K562 (cell line): ENCODE measurements around the gene FRYL. TPM values are rescaled to one million over a fixed set of nuclear protein-coding genes. Genes with fewer than 3 reads are reported as not detected.

Experiments used
- ATAC-seq: fragments of 200-7000 bp; cut with Tn5 transposase; 3 replicates; pipeline ENCODE4 v1.9.1; 2020; ENCODE audit warnings: moderate library complexity
- BruUV-seq: library from RNA; stranded (reverse); fragments of 400-500 nt; replicated peaks from 2 replicates; lab custom pipeline; 2021; lab: Mats Ljungman, UMichigan
- CTCF ChIA-PET: fragments of 300-600 bp; formaldehyde crosslinking; extraction: SDS; loops from one replicate; lab custom pipeline; 2021; ENCODE audit warnings: low intra/inter-chr PET ratio; lab: Yijun Ruan, JAX
- POLR2A ChIA-PET: fragments of 300-600, 350-650 bp; sonication (Branson Sonifier 250); formaldehyde crosslinking; extraction: SDS; loops from one replicate; lab custom pipeline; 2021; ENCODE audit warnings: antibody characterized with exemption, inconsistent platforms; lab: Yijun Ruan, JAX
- DNase-seq, 4 experiments: peaks; one replicate each; pipeline versions ENCODE4 v3.0.0 to v3.0.0-alpha.2; 2011 to 2018; ENCODE audit warnings: low spot score in 3 of 4, mixed read lengths in 3 of 4; ENCODE audit errors: extremely low read depth in 1 of 4
- FAIRE-seq: peaks from 2 replicates; lab custom pipeline; 2011; peaks lifted over from hg19 to GRCh38; lab: Jason Lieb, UNC
- H2AFZ ChIP-seq: 2 replicates; pipeline ENCODE4 v1.6.0; 2011; ENCODE audit warnings: low read depth, low read length, control low read depth, inconsistent platforms
- H3K27ac ChIP-seq: fragments of 200-600 bp; 3 replicates; pipeline ENCODE4 v1.8.0; 2011; ENCODE audit warnings: low read depth, mild to moderate bottlenecking, control low read depth, inconsistent platforms, low read length, moderate library complexity, mixed read lengths; ENCODE audit errors: extremely low read depth
- H3K27me3 ChIP-seq, 2 experiments: fragments of 300-600 bp in 1 of 2; 2 replicates in 1 of 2; 3 replicates in 1 of 2; pipeline versions ENCODE4 v1.6.0 to v1.8.0; 2011; ENCODE audit warnings: inconsistent platforms in 2 of 2, low read length in 2 of 2, mild to moderate bottlenecking in 1 of 2, mixed read lengths in 1 of 2, moderate library complexity in 1 of 2; ENCODE audit not compliant: control insufficient read depth in 2 of 2, insufficient read depth in 2 of 2
- H3K36me3 ChIP-seq: fragments of 300-600 bp; 3 replicates; pipeline ENCODE4 v1.8.0; 2011; ENCODE audit warnings: mild to moderate bottlenecking, low read length, inconsistent platforms; ENCODE audit not compliant: control insufficient read depth, insufficient read depth
- H3K4me1 ChIP-seq, 2 experiments: fragments of 200-600 bp in 1 of 2; replicated peaks in 1 of 2; 2 replicates in 1 of 2; 3 replicates in 1 of 2; pipeline versions ENCODE4 v1.5.1 to v1.8.0; 2011; ENCODE audit warnings: inconsistent platforms in 2 of 2, low read length in 2 of 2, mild to moderate bottlenecking in 1 of 2, mixed read lengths in 1 of 2, moderate library complexity in 1 of 2; ENCODE audit not compliant: control insufficient read depth in 2 of 2, insufficient read depth in 2 of 2
- H3K4me2 ChIP-seq: 2 replicates; pipeline ENCODE4 v1.6.1; 2011; ENCODE audit warnings: low read length, control low read depth, inconsistent platforms, mixed read lengths; ENCODE audit not compliant: insufficient read depth
- H3K4me3 ChIP-seq: fragments of 200-600 bp; sonication (generic), shearing (Covaris generic); 2 replicates; pipeline ENCODE4 v1.5.1; 2016; ENCODE audit warnings: control low read depth, inconsistent platforms
- H3K79me2 ChIP-seq: fragments of 200-600 bp; 3 replicates; pipeline ENCODE4 v1.8.0; 2011; ENCODE audit warnings: low read length, inconsistent platforms; ENCODE audit not compliant: control insufficient read depth, insufficient read depth
- H3K9ac ChIP-seq, 2 experiments: 2 replicates each; pipeline versions ENCODE4 v1.6.0 to v1.6.1; 2011; ENCODE audit warnings: low read depth in 2 of 2, low read length in 2 of 2, control low read depth in 1 of 2, inconsistent platforms in 1 of 2, mild to moderate bottlenecking in 1 of 2, mixed read lengths in 1 of 2; ENCODE audit not compliant: insufficient read depth in 1 of 2
- H3K9me1 ChIP-seq: one replicate; pipeline ENCODE4 v1.6.0; 2011; ENCODE audit warnings: inconsistent platforms, mild to moderate bottlenecking, low read length, moderate library complexity; ENCODE audit not compliant: control insufficient read depth, insufficient read depth
- H3K9me3 ChIP-seq: replicated peaks from 2 replicates; pipeline ENCODE4 v1.5.1; 2011; ENCODE audit warnings: low read depth, low read length, inconsistent platforms; ENCODE audit not compliant: control insufficient read depth, insufficient read depth
- H4K20me1 ChIP-seq: replicated peaks from 2 replicates; pipeline ENCODE4 v1.6.1; 2011; ENCODE audit warnings: low read length, inconsistent platforms, mixed read lengths; ENCODE audit not compliant: control insufficient read depth, insufficient read depth
- ARID1B ChIP-seq: fragments of 450-650 bp; IDR thresholded peaks from 2 replicates; pipeline ENCODE4 v1.6.1; 2016; ENCODE audit warnings: antibody characterized with exemption, mild to moderate bottlenecking, inconsistent platforms
- CBFA2T3 ChIP-seq: fragments of 450-650 bp; IDR thresholded peaks from 2 replicates; pipeline ENCODE4 v1.6.1; 2017
- EZH2 ChIP-seq: IDR thresholded peaks from 2 replicates; pipeline ENCODE4 v1.6.1; 2012; ENCODE audit warnings: low read depth, mild to moderate bottlenecking, inconsistent platforms, low read length, borderline replicate concordance
- MXD1 ChIP-seq: fragments of 250-450 bp; sonication (Bioruptor Pico); IDR thresholded peaks from 2 replicates; pipeline ENCODE4 v1.8.0; 2021; ENCODE audit warnings: borderline replicate concordance, mild to moderate bottlenecking, moderate library complexity; ENCODE audit not compliant: poor library complexity, severe bottlenecking
- NCOR1 ChIP-seq: fragments of 450-650 bp; IDR thresholded peaks from 2 replicates; pipeline ENCODE4 v1.6.1; 2016; ENCODE audit warnings: mild to moderate bottlenecking, moderate library complexity
- RNF2 ChIP-seq: sonication (generic); IDR thresholded peaks from 2 replicates; pipeline ENCODE4 v1.6.1; 2016
- WGBS: fragments of 100-300 bp; shearing (Covaris generic); methylation state at CpG from one replicate; pipeline ENCODE4 v1.1.6; 2016; ENCODE audit warnings: low coverage, mixed read lengths; ENCODE audit not compliant: insufficient coverage; ENCODE audit errors: missing lambda C conversion rate; 5-methylcytosine and 5-hydroxymethylcytosine counted together
- in situ Hi-C: fragments of 300-500 bp; cut with MboI; formaldehyde crosslinking; loops from 4 replicates; pipeline ENCODE4 v1.15.0; 2018; ENCODE audit warnings: inconsistent platforms, mixed read lengths
- intact Hi-C: fragments of 100-400 bp; cut with micrococcal nuclease; formaldehyde crosslinking; loops from 2 replicates; pipeline ENCODE4 v1.14.2; 2022
- polyA plus RNA-seq, 8 experiments: library from polyadenylated mRNA; depleted of rRNA in 4 of 8; stranded (reverse) in 5 of 8; unstranded in 3 of 8; fragments of >200 nt; fragmentation: Nextera tagmentation in 2 of 8; fragmentation: Illumina TruSeq in 1 of 8; extraction: Ambion mirVana in 2 of 8; extraction: Trizol in 1 of 8; gene quantifications; 2 replicates each; pipeline versions ENCODE4 v1.2.1 to v1.2.3, GENCODE V29; 2011 to 2014; ENCODE audit warnings: inconsistent platforms in 1 of 8, missing spikeins in 1 of 8
- total RNA-seq, 7 experiments: library from RNA; depleted of rRNA in 6 of 7; stranded (reverse); fragments of >200 nt in 6 of 7; fragmentation: Illumina TruSeq in 2 of 7; extraction: Trizol in 2 of 7; gene quantifications; 2 replicates each; pipeline versions ENCODE4 v1.2.1 to v1.2.3, GENCODE V29; 2011 to 2021; ENCODE audit warnings: low replicate concordance in 1 of 7

The FRYL gene
- total and polyA plus RNA-seq, 9 of the 15 experiments (the other 6 are each of a cell fraction or from before 2014, with no cell fraction given) = 7.2 to 34.9 (median 15.9) TPM

GRCh38 chr4:48526406-48526805 lies 253.7 kb downstream of the FRYL start:
- ChIA-PET POLR2A (interaction anchor here (1.6 kb wide), 1 partner anchor 38 kb away, joined by 3 read pairs; no protein-coding TSS in a partner anchor), CTCF (interaction anchor here (0.5 kb wide), 1 partner anchor 452 kb away, joined by 3 read pairs; no protein-coding TSS in a partner anchor)
- in situ Hi-C loops (no loop called here), intact Hi-C loops (no loop called here)
- peaks cover 78% of the 10 kb centered on the region for H3K36me3 ChIP-seq
- H3K9me3 ChIP-seq = no peaks in the 10 kb centered on the region
- no peaks in the 10 kb centered on the region for H3K27me3 ChIP-seq
- TF ChIP-seq NCOR1 = 0 out of 2 replicates have a peak, but pooled peaks have one; percentile 11
- no peak for TF ChIP-seq MXD1 (CRISPR knock-in tag)
- TF ChIP-seq RNF2 = no peak
- peak; percentile 53 for TF ChIP-seq CBFA2T3
- TF ChIP-seq ARID1B = 0 out of 2 replicates have a peak, but pooled peaks have one; percentile 16
- TF ChIP-seq EZH2 = no peak
- no peaks in the 10 kb centered on the region for H3K79me2 ChIP-seq
- ATAC-seq (peak; percentile 65), DNase-seq (peak in 2 of 4 experiments; percentile 9 to 41), FAIRE-seq (peak; percentile 46)
- H3K4me1 ChIP-seq = no peaks in the 10 kb centered on the region; a peak in 1 of 5 replicates
- H3K4me3 ChIP-seq = no peak overlapping the region
- H3K9ac ChIP-seq = no peak overlapping the region
- no TSS peak for BruUV-seq
- H4K20me1 ChIP-seq = no peaks in the 10 kb centered on the region
- WGBS = 8% methylated on average over 1 of the region's 1 CpG
- H3K27ac ChIP-seq = peak overlapping the region; percentile 36
- no peak overlapping the region for H2AFZ ChIP-seq
- H3K4me2 ChIP-seq = no peak overlapping the region
- no peaks in the 10 kb centered on the region for H3K9me1 ChIP-seq
